ENCODE measurements around the gene TRPV3. TPM values are rescaled to one million over a fixed set of nuclear protein-coding genes. Genes with fewer than 3 reads are reported as not detected.
"Not testable (repeated sequence)": the region's sequence is repeated elsewhere in the genome, so short reads cannot be mapped to it uniquely, and the experiment has no call there.

TRPV3 gene
- total RNA-seq, 1 donor from 2014 or later = 1.6 TPM

- no peaks in the 10 kb centered on the region for H3K27me3 Mint-ChIP-seq
- no peak for DNase-seq (ENCODE audit: low spot score, unreplicated experiment)
- no peak overlapping the region for H3K27ac Mint-ChIP-seq
- H3K4me1 Mint-ChIP-seq (ENCODE audit: low read depth) = no peaks in the 10 kb centered on the region
- TF ChIP-seq CTCF (IDR thresholded peaks at IDR 0.05; ENCODE audit: unreplicated experiment) = no peak
- peaks cover 12% of the 10 kb centered on the region for H3K36me3 Mint-ChIP-seq (ENCODE audit: insufficient read depth)
- H3K4me3 Mint-ChIP-seq (ENCODE audit: low read depth) = no peak overlapping the region
- H3K9me3 Mint-ChIP-seq (ENCODE audit: low read depth) = no peaks in the 10 kb centered on the region
Observed at GRCh38 chr17:3583456-3583855, 25.8 kb upstream of the TRPV3 start.

GRCh38 chr17:3582915-3583314, 25.3 kb upstream of the TRPV3 start:
- DNase-seq (ENCODE audit: low spot score, unreplicated experiment) = no peak
- no peak overlapping the region for H3K27ac Mint-ChIP-seq
- no peak overlapping the region for H3K4me3 Mint-ChIP-seq (ENCODE audit: low read depth)
- no peaks in the 10 kb centered on the region for H3K9me3 Mint-ChIP-seq (ENCODE audit: low read depth)
- H3K36me3 Mint-ChIP-seq (ENCODE audit: insufficient read depth) = peaks cover 12% of the 10 kb centered on the region
- H3K27me3 Mint-ChIP-seq = no peaks in the 10 kb centered on the region
- H3K4me1 Mint-ChIP-seq (ENCODE audit: low read depth) = no peaks in the 10 kb centered on the region
- TF ChIP-seq CTCF (IDR thresholded peaks at IDR 0.05; ENCODE audit: unreplicated experiment) = no peak

- H3K9me3 Mint-ChIP-seq (ENCODE audit: low read depth); DNase-seq (ENCODE audit: low spot score, unreplicated experiment); H3K4me1 Mint-ChIP-seq (ENCODE audit: low read depth); H3K4me3 Mint-ChIP-seq (ENCODE audit: low read depth); H3K27me3 Mint-ChIP-seq; H3K27ac Mint-ChIP-seq: not testable (repeated sequence)
- H3K36me3 Mint-ChIP-seq (ENCODE audit: insufficient read depth) = peaks cover 12% of the 10 kb centered on the region
Observed at GRCh38 chr17:3578667-3579066, 21.1 kb upstream of the TRPV3 start.

- Mint-ChIP-seq H3K4me1 (ENCODE audit: low read depth) (no peaks in the 10 kb centered on the region), H3K27ac (no peak overlapping the region), H3K4me3 (ENCODE audit: low read depth) (no peak overlapping the region), H3K36me3 (ENCODE audit: insufficient read depth) (peaks cover 11% of the 10 kb centered on the region), H3K27me3 (no peaks in the 10 kb centered on the region), H3K9me3 (ENCODE audit: low read depth) (no peaks in the 10 kb centered on the region)
- DNase-seq (ENCODE audit: low spot score, unreplicated experiment) = no peak
- no peak for TF ChIP-seq CTCF (IDR thresholded peaks at IDR 0.05; ENCODE audit: unreplicated experiment)
Observed at GRCh38 chr17:3576970-3577369, 19.4 kb upstream of the TRPV3 start.

GRCh38 chr17:3575511-3575910, 17.9 kb upstream of the TRPV3 start:
- Mint-ChIP-seq H3K27me3 (no peaks in the 10 kb centered on the region), H3K4me3 (ENCODE audit: low read depth) (no peak overlapping the region), H3K36me3 (ENCODE audit: insufficient read depth) (peaks cover 10% of the 10 kb centered on the region), H3K4me1 (ENCODE audit: low read depth) (no peaks in the 10 kb centered on the region), H3K27ac (no peak overlapping the region), H3K9me3 (ENCODE audit: low read depth) (no peaks in the 10 kb centered on the region)
- no peak for TF ChIP-seq CTCF (IDR thresholded peaks at IDR 0.05; ENCODE audit: unreplicated experiment)
- no peak for DNase-seq (ENCODE audit: low spot score, unreplicated experiment)

- Mint-ChIP-seq H3K9me3 (ENCODE audit: low read depth) (no peaks in the 10 kb centered on the region), H3K4me3 (ENCODE audit: low read depth) (no peak overlapping the region), H3K36me3 (ENCODE audit: insufficient read depth) (peaks cover 8% of the 10 kb centered on the region), H3K27ac (no peak overlapping the region), H3K4me1 (ENCODE audit: low read depth) (no peaks in the 10 kb centered on the region), H3K27me3 (no peaks in the 10 kb centered on the region)
- DNase-seq (ENCODE audit: low spot score, unreplicated experiment) = no peak
- no peak for TF ChIP-seq CTCF (IDR thresholded peaks at IDR 0.05; ENCODE audit: unreplicated experiment)
Observed at GRCh38 chr17:3574231-3574630, 16.6 kb upstream of the TRPV3 start.

Measured in progenitor cell of endocrine pancreas (in vitro differentiated cells).